Hepatocyte (in vitro differentiated cells): ENCODE measurements around the gene RBMS1. TPM values are rescaled to one million over a fixed set of nuclear protein-coding genes. Genes with fewer than 3 reads are reported as not detected.
A peak's percentile ranks its signal among the peaks of the same experiment; 100 is the strongest.

Experiments
- DNase-seq: peaks from one replicate; pipeline ENCODE4 v3.0.0-alpha.2; 2016; ENCODE audit warnings: low spot score
- H2AFZ ChIP-seq: fragments of 200-600 bp; sonication (generic); 2 replicates; pipeline ENCODE4 v1.6.0; 2016; ENCODE audit warnings: antibody characterized with exemption, mild to moderate bottlenecking
- H3K27ac ChIP-seq: fragments of 200-600 bp; sonication (generic); 2 replicates; pipeline ENCODE4 v1.5.1; 2016; ENCODE audit warnings: mild to moderate bottlenecking
- H3K27me3 ChIP-seq: fragments of 200-600 bp; sonication (generic); 2 replicates; pipeline ENCODE4 v1.6.1; 2016
- H3K36me3 ChIP-seq: fragments of 200-600 bp; sonication (generic); replicated peaks from 2 replicates; pipeline ENCODE4 v1.5.1; 2016; ENCODE audit warnings: low read depth; ENCODE audit not compliant: insufficient read depth
- H3K4me1 ChIP-seq: fragments of 200-600 bp; sonication (generic); 2 replicates; pipeline ENCODE4 v1.5.1; 2016; ENCODE audit warnings: mild to moderate bottlenecking, moderate library complexity; ENCODE audit not compliant: insufficient read depth
- H3K4me2 ChIP-seq: fragments of 200-600 bp; sonication (generic); 2 replicates; pipeline ENCODE4 v1.6.0; 2016
- H3K4me3 ChIP-seq: fragments of 200-600 bp; sonication (generic); 2 replicates; pipeline ENCODE4 v1.5.1; 2016; ENCODE audit warnings: mild to moderate bottlenecking
- H3K79me2 ChIP-seq: fragments of 200-600 bp; sonication (generic); 2 replicates; pipeline ENCODE4 v1.6.0; 2017; ENCODE audit warnings: mild to moderate bottlenecking
- H3K9me2 ChIP-seq: fragments of 200-600 bp; sonication (generic); replicated peaks from 2 replicates; pipeline ENCODE4 v1.6.0; 2017; ENCODE audit warnings: mild to moderate bottlenecking; ENCODE audit not compliant: insufficient read depth
- H3K9me3 ChIP-seq: fragments of 200-600 bp; sonication (generic); 2 replicates; pipeline ENCODE4 v1.5.1; 2016; ENCODE audit warnings: low read depth, mild to moderate bottlenecking
- H4K20me1 ChIP-seq: fragments of 200-600 bp; sonication (generic); 2 replicates; pipeline ENCODE4 v1.6.0; 2016; ENCODE audit warnings: mild to moderate bottlenecking; ENCODE audit not compliant: insufficient read depth, poor library complexity, severe bottlenecking
- EZH2 ChIP-seq: fragments of 200-600 bp; sonication (generic); IDR thresholded peaks from 2 replicates; pipeline ENCODE4 v1.6.1; 2016; ENCODE audit warnings: antibody characterized with exemption, mild to moderate bottlenecking, borderline replicate concordance
- EZH2phosphoT487 ChIP-seq: fragments of 200-600 bp; sonication (generic); IDR thresholded peaks from one replicate; pipeline ENCODE4 v1.6.1; 2018; ENCODE audit warnings: antibody characterized with exemption, mild to moderate bottlenecking, low read depth, moderate library complexity; ENCODE audit not compliant: unreplicated experiment, severe bottlenecking
- WGBS: methylation state at CpG from one replicate; pipeline ENCODE4 v1.1.6; 2016; ENCODE audit warnings: low lambda C conversion rate; ENCODE audit errors: missing lambda C conversion rate; 5-methylcytosine and 5-hydroxymethylcytosine counted together
- polyA plus RNA-seq: library from polyadenylated mRNA; unstranded; fragments of >200 nt; fragmentation: Nextera tagmentation; extraction: Ambion mirVana; gene quantifications from 2 replicates; pipeline ENCODE4 v1.2.1, GENCODE V29; 2016
- total RNA-seq: library from RNA; depleted of rRNA; stranded (reverse); fragments of >200 nt; gene quantifications from 2 replicates; pipeline ENCODE4 v1.2.3, GENCODE V29; 2014
- TF ChIP-seq, protein P1 (sequence below): fragments of 200-600 bp; sonication (generic); IDR thresholded peaks from 2 replicates; pipeline ENCODE4 v1.5.1; 2016; ENCODE audit warnings: antibody characterized with exemption, mild to moderate bottlenecking; ENCODE audit not compliant: poor library complexity

Gene RBMS1, protein sequence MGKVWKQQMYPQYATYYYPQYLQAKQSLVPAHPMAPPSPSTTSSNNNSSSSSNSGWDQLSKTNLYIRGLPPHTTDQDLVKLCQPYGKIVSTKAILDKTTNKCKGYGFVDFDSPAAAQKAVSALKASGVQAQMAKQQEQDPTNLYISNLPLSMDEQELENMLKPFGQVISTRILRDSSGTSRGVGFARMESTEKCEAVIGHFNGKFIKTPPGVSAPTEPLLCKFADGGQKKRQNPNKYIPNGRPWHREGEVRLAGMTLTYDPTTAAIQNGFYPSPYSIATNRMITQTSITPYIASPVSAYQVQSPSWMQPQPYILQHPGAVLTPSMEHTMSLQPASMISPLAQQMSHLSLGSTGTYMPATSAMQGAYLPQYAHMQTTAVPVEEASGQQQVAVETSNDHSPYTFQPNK
- 87.9 and 94.6 TPM in 2 replicates for total RNA-seq
- polyA plus RNA-seq = 103 and 138 TPM in 2 replicates

DNA sequence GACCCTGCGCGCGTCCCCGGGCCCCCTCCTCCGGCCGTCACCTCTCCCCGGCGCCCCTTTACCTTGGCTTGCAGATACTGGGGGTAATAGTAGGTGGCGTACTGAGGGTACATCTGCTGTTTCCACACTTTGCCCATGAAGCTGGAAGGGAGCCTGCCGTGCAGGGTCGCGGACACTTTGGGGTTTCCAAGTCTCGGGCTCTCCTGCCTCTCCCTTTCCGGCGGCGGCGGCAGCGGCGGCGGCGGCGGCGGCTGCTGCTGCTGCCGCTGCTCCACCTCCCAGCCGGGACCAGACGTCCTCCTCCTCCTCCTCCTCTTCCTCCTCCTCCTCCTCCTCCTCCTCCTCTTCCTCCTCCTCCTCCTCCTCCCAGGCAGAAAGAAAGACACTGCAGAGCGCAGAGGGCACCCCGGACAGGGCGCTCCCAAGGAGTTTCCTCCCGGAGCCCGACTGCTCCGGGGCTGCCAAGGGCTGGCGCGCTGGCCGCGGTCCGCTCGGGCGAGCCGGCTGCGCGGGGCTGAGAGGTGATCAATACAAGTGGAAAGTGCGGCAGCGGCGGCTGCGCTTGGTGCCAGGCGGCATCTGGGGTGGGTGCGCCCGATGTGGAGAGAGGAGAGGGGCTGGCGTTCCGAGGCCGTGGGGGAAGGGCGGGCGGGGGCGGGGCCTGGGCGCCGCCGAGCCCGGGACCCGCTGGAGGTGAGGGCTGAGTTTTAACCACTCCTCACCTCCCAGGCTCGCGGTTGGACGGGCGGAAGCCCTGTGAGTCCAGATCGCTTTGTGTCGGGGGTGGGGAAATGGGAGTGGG lies at the start of gene RBMS1:
Gene RBMS1 (minus strand): TSS at position 581 of the 802 bp plus-strand sequence. CDS start 444 bp downstream, at position 137.
- H4K20me1 ChIP-seq = no peaks in the 10 kb centered on the region
- H3K4me1 ChIP-seq = no peaks in the 10 kb centered on the region
- peak within 1 kb of the TSS; percentile 97 for H3K4me3 ChIP-seq
- TF ChIP-seq, protein P1, sequence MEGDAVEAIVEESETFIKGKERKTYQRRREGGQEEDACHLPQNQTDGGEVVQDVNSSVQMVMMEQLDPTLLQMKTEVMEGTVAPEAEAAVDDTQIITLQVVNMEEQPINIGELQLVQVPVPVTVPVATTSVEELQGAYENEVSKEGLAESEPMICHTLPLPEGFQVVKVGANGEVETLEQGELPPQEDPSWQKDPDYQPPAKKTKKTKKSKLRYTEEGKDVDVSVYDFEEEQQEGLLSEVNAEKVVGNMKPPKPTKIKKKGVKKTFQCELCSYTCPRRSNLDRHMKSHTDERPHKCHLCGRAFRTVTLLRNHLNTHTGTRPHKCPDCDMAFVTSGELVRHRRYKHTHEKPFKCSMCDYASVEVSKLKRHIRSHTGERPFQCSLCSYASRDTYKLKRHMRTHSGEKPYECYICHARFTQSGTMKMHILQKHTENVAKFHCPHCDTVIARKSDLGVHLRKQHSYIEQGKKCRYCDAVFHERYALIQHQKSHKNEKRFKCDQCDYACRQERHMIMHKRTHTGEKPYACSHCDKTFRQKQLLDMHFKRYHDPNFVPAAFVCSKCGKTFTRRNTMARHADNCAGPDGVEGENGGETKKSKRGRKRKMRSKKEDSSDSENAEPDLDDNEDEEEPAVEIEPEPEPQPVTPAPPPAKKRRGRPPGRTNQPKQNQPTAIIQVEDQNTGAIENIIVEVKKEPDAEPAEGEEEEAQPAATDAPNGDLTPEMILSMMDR = peak; percentile 8
- TF ChIP-seq EZH2 = no peak
- no peaks in the 10 kb centered on the region for H3K9me3 ChIP-seq
- H3K27me3 ChIP-seq = no peaks in the 10 kb centered on the region
- peaks cover 37% of the 10 kb centered on the region for H3K79me2 ChIP-seq
- H3K27ac ChIP-seq = peak within 1 kb of the TSS; percentile 99
- H3K36me3 ChIP-seq = no peaks in the 10 kb centered on the region
- H3K4me2 ChIP-seq = peak within 1 kb of the TSS; percentile 81
- DNase-seq = peak; percentile 83
- WGBS = 1% methylated on average over 38 of the region's 66 CpGs
- no peaks in the 10 kb centered on the region for H3K9me2 ChIP-seq
- peak within 1 kb of the TSS; percentile 84 for H2AFZ ChIP-seq

DNA sequence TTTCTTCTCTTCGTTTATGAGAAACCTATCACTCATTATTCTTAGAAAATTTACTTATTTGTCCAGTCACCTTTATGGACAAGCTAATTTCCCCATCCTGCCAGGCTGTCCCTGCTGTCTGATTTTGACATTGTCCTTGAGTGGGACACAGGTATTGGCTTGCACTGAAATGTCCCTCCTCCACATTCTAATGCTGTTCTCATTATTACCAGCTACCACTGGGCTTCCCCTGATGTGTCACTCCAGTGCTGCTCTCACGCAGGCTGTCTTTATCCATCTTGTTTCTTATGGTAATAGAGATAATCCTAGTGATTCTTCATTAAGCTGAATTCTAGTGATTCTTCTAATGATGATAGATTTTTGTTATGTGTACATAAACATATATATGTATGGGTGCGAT lies 48.1 kb upstream of the RBMS1 start:
- no peaks in the 10 kb centered on the region for H3K27me3 ChIP-seq
- H3K4me1 ChIP-seq = no peaks in the 10 kb centered on the region
- DNase-seq = no peak
- H3K27ac ChIP-seq = no peak overlapping the region
- H3K9me3 ChIP-seq = no peaks in the 10 kb centered on the region
- no peaks in the 10 kb centered on the region for H4K20me1 ChIP-seq
- no peaks in the 10 kb centered on the region for H3K9me2 ChIP-seq
- no peak overlapping the region for H3K4me2 ChIP-seq
- H3K79me2 ChIP-seq = no peaks in the 10 kb centered on the region
- H2AFZ ChIP-seq = no peak overlapping the region
- H3K4me3 ChIP-seq = no peak overlapping the region
- no peaks in the 10 kb centered on the region for H3K36me3 ChIP-seq
- 92% methylated on average over 3 of the region's 3 CpGs for WGBS
- no peak for TF ChIP-seq EZH2
- no peak for TF ChIP-seq EZH2phosphoT487
- TF ChIP-seq, protein P1 = no peak

DNA sequence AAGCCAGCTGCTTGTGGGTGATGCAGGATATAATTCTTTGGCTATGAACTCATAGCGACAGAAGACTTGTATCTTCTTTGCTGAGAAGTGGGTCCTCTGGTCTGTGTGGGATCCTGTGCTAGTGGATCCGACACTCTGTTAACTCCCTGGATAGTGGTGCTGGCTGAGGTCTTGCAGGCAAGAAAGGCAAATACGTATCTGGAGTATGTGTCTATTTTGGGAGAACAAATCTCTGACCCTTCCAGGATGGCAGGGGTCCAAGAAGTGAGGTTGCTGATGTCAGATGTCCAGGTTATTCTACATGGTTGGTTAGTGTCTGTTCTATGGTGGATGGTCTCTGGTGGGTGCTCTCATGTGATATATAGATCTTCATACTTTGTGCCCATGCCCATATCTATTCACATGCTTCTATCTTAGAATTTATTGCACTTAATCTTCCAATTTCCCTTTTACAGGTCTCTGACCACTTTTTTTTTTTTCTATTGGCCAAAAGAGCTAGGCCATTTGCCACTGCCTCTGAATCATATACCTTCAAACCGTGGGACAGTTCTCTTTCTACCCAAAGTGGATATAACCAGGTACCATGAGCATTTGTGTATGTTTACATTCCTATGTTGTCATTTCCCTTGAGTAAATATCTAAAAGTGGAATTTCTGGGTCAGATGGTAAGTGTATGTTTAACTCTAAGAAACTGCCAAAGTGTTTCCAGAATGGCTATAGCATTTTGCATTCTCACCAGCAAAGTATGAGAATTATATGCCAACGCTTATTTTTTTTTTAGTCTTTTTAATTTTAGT lies 45.1 kb upstream of the RBMS1 start:
- H3K4me2 ChIP-seq = no peak overlapping the region
- TF ChIP-seq EZH2phosphoT487 (no peak), EZH2 (no peak)
- TF ChIP-seq, protein P1 = no peak
- H2AFZ ChIP-seq = no peak overlapping the region

More for the DNA sequence above, 45.1 kb upstream of the RBMS1 start:
- Histone ChIP-seq H3K79me2 (no peaks in the 10 kb centered on the region), H3K27ac (no peak overlapping the region), H3K9me3 (no peaks in the 10 kb centered on the region), H4K20me1 (no peaks in the 10 kb centered on the region), H3K9me2 (no peaks in the 10 kb centered on the region), H3K4me3 (no peak overlapping the region), H3K27me3 (no peaks in the 10 kb centered on the region), H3K36me3 (no peaks in the 10 kb centered on the region), H3K4me1 (peaks cover 5% of the 10 kb centered on the region)
- DNase-seq = no peak
- 83% methylated on average over 5 of the region's 5 CpGs for WGBS
